GM12878 (cell line): ENCODE results near the gene SELENOV. TPM values are rescaled to one million over a fixed set of nuclear protein-coding genes. Genes with fewer than 3 reads are reported as not detected.
A peak's percentile ranks its signal among the peaks of the same experiment; 100 is the strongest.

ENCODE experiments used
- ATAC-seq: fragments of 200-7000 bp; cut with Tn5 transposase; 3 replicates; pipeline ENCODE4 v1.9.1; 2020; ENCODE audit warnings: mild to moderate bottlenecking, moderate library complexity
- BruUV-seq: library from RNA; stranded (reverse); fragments of 400-500 nt; replicated peaks from 2 replicates; lab custom pipeline; 2021; lab: Mats Ljungman, UMichigan
- CTCF ChIA-PET: fragments of 300-600 bp; sonication (Branson Sonifier 250); formaldehyde crosslinking; extraction: SDS; loops from one replicate; lab custom pipeline; 2021; ENCODE audit warnings: inconsistent platforms; lab: Yijun Ruan, JAX
- POLR2A ChIA-PET: fragments of 350-600 bp; formaldehyde crosslinking; extraction: SDS; loops from one replicate; lab custom pipeline; 2021; ENCODE audit warnings: inconsistent platforms; lab: Charles Lee
- RAD21 ChIA-PET: fragments of 300-600 bp; sonication (Branson Sonifier 250); formaldehyde crosslinking; loops from one replicate; lab custom pipeline; 2023; ENCODE audit warnings: antibody characterized with exemption; ENCODE audit not compliant: unreplicated experiment; lab: Charles Lee
- SMC1A ChIA-PET: fragments of 300-600 bp; sonication (Branson Sonifier 250); formaldehyde crosslinking; loops from one replicate; lab custom pipeline; 2023; ENCODE audit not compliant: unreplicated experiment, uncharacterized antibody; lab: Charles Lee
- DNase-seq: peaks from one replicate; pipeline ENCODE4 v3.0.0-alpha.2; 2011; ENCODE audit warnings: low read depth, low spot score
- FAIRE-seq: peaks from 3 replicates; lab custom pipeline; 2011; peaks lifted over from hg19 to GRCh38; lab: Jason Lieb, UNC
- H2AFZ ChIP-seq: 2 replicates; pipeline ENCODE4 v1.6.0; 2011; ENCODE audit warnings: low read depth, low read length, control low read depth; ENCODE audit not compliant: control insufficient read depth
- H3K27ac ChIP-seq: 2 replicates; pipeline ENCODE4 v1.5.1; 2011; ENCODE audit warnings: control low read depth; ENCODE audit not compliant: control insufficient read depth, insufficient read depth
- H3K27me3 ChIP-seq, 2 experiments: replicated peaks in 1 of 2; 2 replicates each; pipeline versions ENCODE4 v1.6.0 to v1.6.1; 2011; ENCODE audit warnings: low read length in 1 of 2; ENCODE audit not compliant: control insufficient read depth in 2 of 2, insufficient read depth in 2 of 2
- H3K36me3 ChIP-seq, 2 experiments: 2 replicates each; pipeline ENCODE4 v1.5.1; 2011; ENCODE audit warnings: low read length in 1 of 2; ENCODE audit not compliant: control insufficient read depth in 2 of 2, insufficient read depth in 2 of 2
- H3K4me1 ChIP-seq: 2 replicates; pipeline ENCODE4 v1.6.1; 2011; ENCODE audit warnings: mild to moderate bottlenecking, low read length, moderate library complexity, mixed read lengths; ENCODE audit not compliant: control insufficient read depth, insufficient read depth
- H3K4me2 ChIP-seq: 2 replicates; pipeline ENCODE4 v1.6.0; 2011; ENCODE audit warnings: control low read depth; ENCODE audit not compliant: control insufficient read depth, insufficient read depth
- H3K4me3 ChIP-seq: fragments of 200-600 bp; sonication (generic); 2 replicates; pipeline ENCODE4 v1.5.1; 2016
- H3K79me2 ChIP-seq: 2 replicates; pipeline ENCODE4 v1.6.0; 2011; ENCODE audit warnings: low read length; ENCODE audit not compliant: control insufficient read depth, insufficient read depth
- H3K9ac ChIP-seq: 2 replicates; pipeline ENCODE4 v1.8.0; 2011; ENCODE audit warnings: low read length, control low read depth, mixed read lengths; ENCODE audit not compliant: control insufficient read depth, insufficient read depth
- H3K9me3 ChIP-seq: replicated peaks from 3 replicates; pipeline ENCODE4 v1.5.1; 2011; ENCODE audit warnings: mild to moderate bottlenecking, low read length; ENCODE audit not compliant: control insufficient read depth, insufficient read depth
- H4K20me1 ChIP-seq: 2 replicates; pipeline ENCODE4 v1.6.0; 2011; ENCODE audit not compliant: control insufficient read depth, insufficient read depth
- EZH2 ChIP-seq: IDR thresholded peaks from 2 replicates; pipeline ENCODE4 v1.6.1; 2012; ENCODE audit warnings: low read depth, mild to moderate bottlenecking, control low read depth, inconsistent platforms, low read length, borderline replicate concordance; ENCODE audit not compliant: control insufficient read depth
- MYC ChIP-seq: IDR thresholded peaks from 2 replicates; pipeline ENCODE4 v1.6.1; 2011; ENCODE audit warnings: mild to moderate bottlenecking, low read length, moderate library complexity, inconsistent platforms; ENCODE audit not compliant: insufficient read depth, insufficient replicate concordance, insufficient read length, severe bottlenecking
- NR2C2 ChIP-seq: IDR thresholded peaks from 2 replicates; pipeline ENCODE4 v1.6.1; 2011; ENCODE audit warnings: borderline replicate concordance, low read depth; ENCODE audit not compliant: control insufficient read depth, insufficient read length
- SMARCA5 ChIP-seq: fragments of 450-650 bp; IDR thresholded peaks from 2 replicates; pipeline ENCODE4 v1.6.1; 2017; ENCODE audit warnings: mild to moderate bottlenecking
- whole genome bisulfite sequencing: methylation state at CpG from one replicate; pipeline ENCODE4 v1.1.6; 2016; ENCODE audit warnings: low lambda C conversion rate; ENCODE audit not compliant: insufficient replicate concordance, insufficient coverage; ENCODE audit errors: missing lambda C conversion rate; 5-methylcytosine and 5-hydroxymethylcytosine counted together
- in situ Hi-C: fragments of 300-500 bp; cut with MboI; formaldehyde crosslinking; loops from 9 replicates; pipeline ENCODE4 v1.14.3; 2018; ENCODE audit warnings: mixed read lengths
- intact Hi-C: fragments of 100-400 bp; cut with micrococcal nuclease; formaldehyde crosslinking; loops from one replicate; pipeline ENCODE4 v1.14.2; 2022; ENCODE audit not compliant: unreplicated experiment
- polyA plus RNA-seq, 11 experiments: library from polyadenylated mRNA; depleted of rRNA in 4 of 11; unstranded in 6 of 11; stranded (reverse) in 5 of 11; fragments of >200 nt; fragmentation: Nextera tagmentation in 4 of 11; fragmentation: Illumina TruSeq in 1 of 11; extraction: Ambion mirVana in 4 of 11; extraction: Trizol in 1 of 11; gene quantifications; 1 replicate in 1 of 11; 2 replicates in 10 of 11; pipeline versions ENCODE4 v1.2.1 to v1.2.3, GENCODE V29; 2011 to 2016; ENCODE audit warnings: inconsistent platforms in 2 of 11, missing spikeins in 2 of 11, low read depth in 1 of 11
- total RNA-seq, 4 experiments: library from RNA; depleted of rRNA in 3 of 4; stranded (reverse); fragments of >200 nt in 3 of 4; fragmentation: Illumina TruSeq in 1 of 4; extraction: Trizol in 1 of 4; gene quantifications; 2 replicates each; pipeline versions ENCODE4 v1.2.1 to v1.2.3, GENCODE V29; 2013 to 2021
- TF ChIP-seq, protein P1 (sequence below): IDR thresholded peaks from 2 replicates; pipeline ENCODE4 v1.6.1; 2012; ENCODE audit warnings: low read depth, low read length, improper control_type of control experiment

Gene SELENOV
- total and polyA plus RNA-seq, 10 of the 15 experiments (the other 5 are each of a cell fraction or from before 2014, with no cell fraction given): not detected

DNA sequence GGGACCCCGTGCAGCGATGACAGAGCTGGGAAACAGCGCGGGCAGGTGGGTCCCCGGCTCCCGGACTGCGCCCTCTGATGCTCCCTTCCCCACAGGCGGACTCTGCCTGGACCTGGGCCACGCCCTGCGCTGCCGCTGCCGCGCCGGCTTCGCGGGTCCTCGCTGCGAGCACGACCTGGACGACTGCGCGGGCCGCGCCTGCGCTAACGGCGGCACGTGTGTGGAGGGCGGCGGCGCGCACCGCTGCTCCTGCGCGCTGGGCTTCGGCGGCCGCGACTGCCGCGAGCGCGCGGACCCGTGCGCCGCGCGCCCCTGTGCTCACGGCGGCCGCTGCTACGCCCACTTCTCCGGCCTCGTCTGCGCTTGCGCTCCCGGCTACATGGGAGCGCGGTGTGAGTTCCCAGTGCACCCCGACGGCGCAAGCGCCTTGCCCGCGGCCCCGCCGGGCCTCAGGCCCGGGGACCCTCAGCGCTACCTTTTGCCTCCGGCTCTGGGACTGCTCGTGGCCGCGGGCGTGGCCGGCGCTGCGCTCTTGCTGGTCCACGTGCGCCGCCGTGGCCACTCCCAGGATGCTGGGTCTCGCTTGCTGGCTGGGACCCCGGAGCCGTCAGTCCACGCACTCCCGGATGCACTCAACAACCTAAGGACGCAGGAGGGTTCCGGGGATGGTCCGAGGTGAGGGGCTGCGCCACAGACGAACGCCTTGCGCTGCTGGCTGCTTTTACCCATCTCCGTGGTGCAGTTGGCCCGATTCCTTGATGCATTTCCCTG, 7.8 kb upstream of the SELENOV start (continued):
- TF ChIP-seq SMARCA5 (no peak), NR2C2 (no peak)
- TF ChIP-seq, protein P1, sequence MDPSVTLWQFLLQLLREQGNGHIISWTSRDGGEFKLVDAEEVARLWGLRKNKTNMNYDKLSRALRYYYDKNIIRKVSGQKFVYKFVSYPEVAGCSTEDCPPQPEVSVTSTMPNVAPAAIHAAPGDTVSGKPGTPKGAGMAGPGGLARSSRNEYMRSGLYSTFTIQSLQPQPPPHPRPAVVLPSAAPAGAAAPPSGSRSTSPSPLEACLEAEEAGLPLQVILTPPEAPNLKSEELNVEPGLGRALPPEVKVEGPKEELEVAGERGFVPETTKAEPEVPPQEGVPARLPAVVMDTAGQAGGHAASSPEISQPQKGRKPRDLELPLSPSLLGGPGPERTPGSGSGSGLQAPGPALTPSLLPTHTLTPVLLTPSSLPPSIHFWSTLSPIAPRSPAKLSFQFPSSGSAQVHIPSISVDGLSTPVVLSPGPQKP: no peak

GRCh38 chr19:39507715-39508364, 7.1 kb upstream of the SELENOV start:
- intact Hi-C loops: no loop called here
- Histone ChIP-seq H3K4me3 (peak overlapping the region; percentile 64; the same call in 1 of the 2 replicates), H3K4me1 (peaks cover 8% of the 10 kb centered on the region; the same call in 1 of the 2 replicates), H3K27me3 (no peaks in the 10 kb centered on the region; a peak in 1 of 4 replicates), H3K4me2 (peak overlapping the region; percentile 94), H3K79me2 (no peaks in the 10 kb centered on the region), H3K36me3 (no peaks in the 10 kb centered on the region), H2AFZ (peak overlapping the region; percentile 89), H4K20me1 (no peaks in the 10 kb centered on the region), H3K9ac (peak overlapping the region; percentile 50; the same call in 1 of the 2 replicates), H3K27ac (no peak overlapping the region), H3K9me3 (no peaks in the 10 kb centered on the region)
- SMC1A ChIA-PET: no interaction called here
- CTCF ChIA-PET: interaction anchor here (0.6 to 1.8 kb wide), 4 partner anchors 8 to 119 kb away, joined by 3 to 5 read pairs (median 4); no protein-coding TSS in a partner anchor
- no TSS peak for BruUV-seq
- WGBS: 43% methylated on average over 24 of the region's 24 CpGs
- in situ Hi-C loops: no loop called here
- no peak for TF ChIP-seq EZH2
- no peak for TF ChIP-seq MYC
- POLR2A ChIA-PET: no interaction called here
- FAIRE-seq: no peak
- ATAC-seq: no peak
- DNase-seq: no peak
- RAD21 ChIA-PET: no interaction called here
